GM23338 (cell line): Measurements from ENCODE around the gene WWOX. TPM values are rescaled to one million over a fixed set of nuclear protein-coding genes. Genes with fewer than 3 reads are reported as not detected.

Source experiments
- ATAC-seq: fragments of 200-7000 bp; cut with Tn5 transposase; 3 replicates; pipeline ENCODE4 v1.9.1; 2020
- DNase-seq: peaks from one replicate; pipeline ENCODE4 v3.0.0-alpha.2; 2015; ENCODE audit warnings: low spot score
- H2AFZ ChIP-seq: fragments of 200-600 bp; sonication (generic); 2 replicates; pipeline ENCODE4 v1.8.0; 2016; ENCODE audit warnings: antibody characterized with exemption, mild to moderate bottlenecking, moderate library complexity
- H3F3A ChIP-seq: fragments of 200-600 bp; sonication (generic); replicated peaks from 2 replicates; pipeline ENCODE4 v1.8.0; 2017; ENCODE audit warnings: antibody characterized with exemption, mixed run types, low read depth
- H3K27ac ChIP-seq: fragments of 200-600 bp; sonication (generic); 2 replicates; pipeline ENCODE4 v1.6.1; 2016; ENCODE audit warnings: low read depth
- H3K27me3 ChIP-seq: fragments of 200-600 bp; sonication (generic); 2 replicates; pipeline ENCODE4 v1.8.0; 2016; ENCODE audit warnings: mild to moderate bottlenecking, mixed run types, moderate library complexity; ENCODE audit not compliant: insufficient read depth
- H3K36me3 ChIP-seq: fragments of 200-600 bp; sonication (generic); 2 replicates; pipeline ENCODE4 v1.8.0; 2016; ENCODE audit warnings: mild to moderate bottlenecking; ENCODE audit not compliant: insufficient read depth
- H3K4me1 ChIP-seq: fragments of 200-600 bp; sonication (generic); 2 replicates; pipeline ENCODE4 v1.8.0; 2016; ENCODE audit warnings: mild to moderate bottlenecking, moderate library complexity; ENCODE audit not compliant: insufficient read depth
- H3K4me2 ChIP-seq: fragments of 200-600 bp; sonication (generic); 2 replicates; pipeline ENCODE4 v1.7.1; 2017; ENCODE audit warnings: mixed run types
- H3K4me3 ChIP-seq: fragments of 200-600 bp; sonication (generic); 2 replicates; pipeline ENCODE4 v1.6.1; 2016; ENCODE audit warnings: mixed run types
- H3K79me2 ChIP-seq: fragments of 200-600 bp; sonication (generic); replicated peaks from 2 replicates; pipeline ENCODE4 v1.8.0; 2017; ENCODE audit warnings: mild to moderate bottlenecking; ENCODE audit not compliant: insufficient read depth
- H3K9me2 ChIP-seq: fragments of 200-600 bp; sonication (generic); 2 replicates; pipeline ENCODE4 v1.8.0; 2017; ENCODE audit not compliant: insufficient read depth
- H4K20me1 ChIP-seq: fragments of 200-600 bp; sonication (generic); replicated peaks from 2 replicates; pipeline ENCODE4 v1.8.0; 2017; ENCODE audit warnings: mild to moderate bottlenecking; ENCODE audit not compliant: insufficient read depth
- H3K27ac Mint-ChIP-seq: 2 replicates; pipeline ENCODE4 v1.8.0; 2020; ENCODE audit warnings: inconsistent platforms, mild to moderate bottlenecking, moderate library complexity, mixed read lengths
- H3K27me3 Mint-ChIP-seq: 3 replicates; pipeline ENCODE4 v1.8.0; 2022; ENCODE audit warnings: low read depth, mild to moderate bottlenecking, moderate library complexity, mixed read lengths, inconsistent platforms; ENCODE audit not compliant: insufficient read depth, poor library complexity
- H3K36me3 Mint-ChIP-seq: 3 replicates; pipeline ENCODE4 v1.8.0; 2021; ENCODE audit warnings: low read depth, mild to moderate bottlenecking, inconsistent platforms, moderate library complexity, mixed read lengths
- H3K4me1 Mint-ChIP-seq: 3 replicates; pipeline ENCODE4 v1.8.0; 2020; ENCODE audit warnings: mild to moderate bottlenecking, inconsistent platforms, mixed read lengths
- H3K4me3 Mint-ChIP-seq: 3 replicates; pipeline ENCODE4 v1.8.0; 2021; ENCODE audit warnings: moderate library complexity, mild to moderate bottlenecking, inconsistent platforms, mixed read lengths
- H3K9me3 Mint-ChIP-seq: 3 replicates; pipeline ENCODE4 v1.8.0; 2020; ENCODE audit warnings: moderate library complexity, mild to moderate bottlenecking, inconsistent platforms, mixed read lengths
- CREB1 ChIP-seq: fragments of 250-450 bp; sonication (Bioruptor Pico); IDR thresholded peaks from 2 replicates; pipeline ENCODE4 v1.5.0; 2020; ENCODE audit warnings: low read depth, mild to moderate bottlenecking, moderate library complexity
- EZH2phosphoT487 ChIP-seq: fragments of 200-600 bp; sonication (generic); IDR thresholded peaks from one replicate; pipeline ENCODE4 v1.8.1; 2018; ENCODE audit warnings: antibody characterized with exemption; ENCODE audit not compliant: unreplicated experiment
- JUNB ChIP-seq: IDR thresholded peaks from one replicate; pipeline ENCODE4 v1.6.1; 2016; ENCODE audit warnings: antibody characterized with exemption; ENCODE audit not compliant: unreplicated experiment
- NANOG ChIP-seq: IDR thresholded peaks from 2 replicates; pipeline ENCODE4 v1.6.1; 2016; ENCODE audit warnings: antibody characterized with exemption, borderline replicate concordance
- POLR2AphosphoS5 ChIP-seq: IDR thresholded peaks from 2 replicates; pipeline ENCODE4 v1.6.1; 2016; ENCODE audit warnings: antibody characterized with exemption, low read depth
- REST ChIP-seq: IDR thresholded peaks from one replicate; pipeline ENCODE4 v1.6.1; 2018; ENCODE audit warnings: antibody characterized with exemption; ENCODE audit not compliant: unreplicated experiment
- STAT1 ChIP-seq: IDR thresholded peaks from one replicate; pipeline ENCODE4 v1.6.1; 2016; ENCODE audit warnings: antibody characterized with exemption; ENCODE audit not compliant: unreplicated experiment
- ZNF114 ChIP-seq: fragments of 250-450 bp; sonication (Bioruptor Pico); IDR thresholded peaks from 2 replicates; pipeline ENCODE4 v1.5.0; 2020; ENCODE audit warnings: mild to moderate bottlenecking, moderate library complexity
- ZNF331 ChIP-seq: fragments of 250-450 bp; sonication (Bioruptor Pico); IDR thresholded peaks from 2 replicates; pipeline ENCODE4 v1.5.0; 2020; ENCODE audit warnings: low read depth, mild to moderate bottlenecking, moderate library complexity
- ZNF462 ChIP-seq: fragments of 250-450 bp; sonication (Bioruptor Pico); IDR thresholded peaks from 2 replicates; pipeline ENCODE4 v1.5.0; 2020; ENCODE audit warnings: mild to moderate bottlenecking, moderate library complexity
- polyA plus RNA-seq: library from polyadenylated mRNA; unstranded; fragments of >200 nt; fragmentation: Nextera tagmentation; extraction: Ambion mirVana; gene quantifications from 2 replicates; pipeline ENCODE4 v1.2.1, GENCODE V29; 2016
- total RNA-seq: library from RNA; depleted of rRNA; stranded (reverse); fragments of >200 nt; shearing (Covaris generic); gene quantifications from 2 replicates; pipeline ENCODE4 v1.2.3, GENCODE V29; 2014

Gene WWOX
- total and polyA plus RNA-seq, 2 experiments from 2014 or later = 10.0 to 19.3 TPM

- TF ChIP-seq CREB1 (CRISPR knock-in tag) (no peak), NANOG (no peak), JUNB (no peak)
Observed at GRCh38 chr16:78060809-78061208, 38.6 kb upstream of the WWOX start (continued).

- no peak overlapping the region for H3K4me3 Mint-ChIP-seq
- H3K27ac Mint-ChIP-seq = no peak overlapping the region
- peaks cover 7% of the 10 kb centered on the region; the same call in 1 of the 2 replicates for H3K4me1 ChIP-seq
- H3K27me3 ChIP-seq = peaks cover 93% of the 10 kb centered on the region
- no peaks in the 10 kb centered on the region for H3K79me2 ChIP-seq
- peaks cover 54% of the 10 kb centered on the region for H3K27me3 Mint-ChIP-seq
- 0 out of 3 replicates have a peak, but pooled peaks cover 5% of the 10 kb centered on the region for H3K9me3 Mint-ChIP-seq
- DNase-seq (no peak), ATAC-seq (no peak)
- no peaks in the 10 kb centered on the region for H3K36me3 Mint-ChIP-seq
- peaks cover 21% of the 10 kb centered on the region for H4K20me1 ChIP-seq
- H3K4me3 ChIP-seq = no peak overlapping the region
- no peak overlapping the region for H2AFZ ChIP-seq
- TF ChIP-seq STAT1 = no peak
- TF ChIP-seq ZNF114 (CRISPR knock-in tag) = no peak
- peaks cover 4% of the 10 kb centered on the region; the same call in 2 of the 3 replicates for H3K4me1 Mint-ChIP-seq
- H3K4me2 ChIP-seq = no peak overlapping the region
- H3K9me2 ChIP-seq = no peaks in the 10 kb centered on the region
- no peaks in the 10 kb centered on the region for H3K36me3 ChIP-seq
- no peaks in the 10 kb centered on the region for H3F3A ChIP-seq
- no peak overlapping the region for H3K27ac ChIP-seq
Observed at GRCh38 chr16:78065319-78065718, 34.1 kb upstream of the WWOX start.

GRCh38 chr16:78069913-78070312, 29.5 kb upstream of the WWOX start:
- Histone ChIP-seq H3K27ac (no peak overlapping the region), H3K27me3 (peaks cover 100% of the 10 kb centered on the region), H3K9me2 (no peaks in the 10 kb centered on the region), H3K36me3 (no peaks in the 10 kb centered on the region), H4K20me1 (peaks cover 41% of the 10 kb centered on the region), H3K4me2 (no peak overlapping the region), H3F3A (no peaks in the 10 kb centered on the region), H3K4me1 (peaks cover 18% of the 10 kb centered on the region), H3K4me3 (no peak overlapping the region), H2AFZ (no peak overlapping the region), H3K79me2 (no peaks in the 10 kb centered on the region)
- Mint-ChIP-seq H3K4me3 (no peak overlapping the region), H3K27me3 (peaks cover 84% of the 10 kb centered on the region), H3K36me3 (no peaks in the 10 kb centered on the region), H3K4me1 (peaks cover 22% of the 10 kb centered on the region), H3K9me3 (peaks cover 5% of the 10 kb centered on the region; the same call in 1 of the 3 replicates), H3K27ac (no peak overlapping the region)
- TF ChIP-seq CREB1 (CRISPR knock-in tag) (no peak), EZH2phosphoT487 (no peak), POLR2AphosphoS5 (no peak), ZNF331 (CRISPR knock-in tag) (no peak), REST (no peak), ZNF462 (CRISPR knock-in tag) (no peak), STAT1 (no peak)
- no peak for DNase-seq
- ATAC-seq = no peak
